AG10803 (cell line): Measurements from ENCODE around the gene STEAP2.

ENCODE experiments used
- DNase-seq: peaks from one replicate; pipeline ENCODE4 v3.0.0; 2010; ENCODE audit warnings: low read depth
- H3K4me3 ChIP-seq: 2 replicates; pipeline ENCODE4 v1.5.1; 2011; ENCODE audit warnings: mild to moderate bottlenecking, low read length, control low read depth
- TF ChIP-seq, protein P1 (sequence below): conservative IDR thresholded peaks from 2 replicates; pipeline ENCODE4 v1.5.1; 2011; ENCODE audit warnings: mild to moderate bottlenecking, low read length, control low read depth, inconsistent platforms

Gene STEAP2

DNA sequence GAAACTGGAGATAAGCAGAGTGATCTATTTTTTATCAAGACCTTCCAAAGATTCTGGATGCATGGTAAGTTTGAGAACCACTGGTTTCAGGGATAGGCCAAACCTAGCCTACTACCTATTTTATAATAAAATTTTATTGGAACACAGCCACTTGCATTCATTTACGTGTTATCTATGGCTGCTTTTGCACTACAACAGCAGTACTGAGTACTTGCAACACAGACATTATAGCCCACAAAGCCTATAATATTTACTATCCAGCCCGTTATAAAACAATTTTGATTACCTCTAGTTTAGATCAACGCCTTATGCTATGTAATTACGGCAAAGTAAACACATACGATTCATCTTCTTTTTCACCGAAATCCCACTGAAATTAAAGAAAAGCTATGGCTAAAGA is 38.9 kb upstream of the STEAP2 start:
- DNase-seq, result no peak
- TF ChIP-seq, protein P1, sequence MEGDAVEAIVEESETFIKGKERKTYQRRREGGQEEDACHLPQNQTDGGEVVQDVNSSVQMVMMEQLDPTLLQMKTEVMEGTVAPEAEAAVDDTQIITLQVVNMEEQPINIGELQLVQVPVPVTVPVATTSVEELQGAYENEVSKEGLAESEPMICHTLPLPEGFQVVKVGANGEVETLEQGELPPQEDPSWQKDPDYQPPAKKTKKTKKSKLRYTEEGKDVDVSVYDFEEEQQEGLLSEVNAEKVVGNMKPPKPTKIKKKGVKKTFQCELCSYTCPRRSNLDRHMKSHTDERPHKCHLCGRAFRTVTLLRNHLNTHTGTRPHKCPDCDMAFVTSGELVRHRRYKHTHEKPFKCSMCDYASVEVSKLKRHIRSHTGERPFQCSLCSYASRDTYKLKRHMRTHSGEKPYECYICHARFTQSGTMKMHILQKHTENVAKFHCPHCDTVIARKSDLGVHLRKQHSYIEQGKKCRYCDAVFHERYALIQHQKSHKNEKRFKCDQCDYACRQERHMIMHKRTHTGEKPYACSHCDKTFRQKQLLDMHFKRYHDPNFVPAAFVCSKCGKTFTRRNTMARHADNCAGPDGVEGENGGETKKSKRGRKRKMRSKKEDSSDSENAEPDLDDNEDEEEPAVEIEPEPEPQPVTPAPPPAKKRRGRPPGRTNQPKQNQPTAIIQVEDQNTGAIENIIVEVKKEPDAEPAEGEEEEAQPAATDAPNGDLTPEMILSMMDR, result no peak
- no peak overlapping the region for H3K4me3 ChIP-seq

DNA sequence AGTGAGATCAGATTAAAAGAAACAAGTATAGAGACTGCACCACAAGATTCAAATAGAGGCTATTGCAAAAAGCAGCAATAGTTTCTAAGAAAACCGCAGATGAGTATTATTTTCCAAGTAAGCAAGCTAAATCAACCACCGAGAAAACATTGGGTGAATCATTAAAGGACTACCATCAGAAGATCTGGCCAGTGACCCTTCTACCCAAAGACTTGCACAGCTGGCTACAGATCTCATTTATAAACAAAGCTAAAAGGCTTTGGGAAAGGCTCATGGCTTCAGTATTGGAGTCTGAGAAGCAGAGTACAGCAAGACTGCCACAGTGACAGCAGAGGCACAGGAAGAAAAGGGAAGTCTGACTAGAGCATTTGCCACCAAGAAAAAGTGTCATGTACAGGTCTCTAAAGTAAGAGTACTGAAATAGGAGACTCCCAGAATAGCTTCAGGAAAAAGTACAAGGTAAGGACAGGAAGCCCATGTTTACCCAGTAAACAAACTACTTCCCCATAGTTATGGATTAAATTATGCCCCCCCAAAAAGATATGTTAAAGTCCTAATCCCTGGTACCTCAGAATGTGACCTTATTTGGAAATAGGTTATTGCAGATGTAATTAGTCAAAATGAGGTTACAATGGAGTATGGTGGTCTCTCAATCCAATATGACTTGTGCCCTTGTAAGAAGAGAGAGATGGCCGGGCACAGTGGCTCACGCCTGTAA is 38.3 kb upstream of the STEAP2 start:
- H3K4me3 ChIP-seq, result no peak overlapping the region
- TF ChIP-seq, protein P1, result no peak
- DNase-seq, result peak; percentile 33

DNA sequence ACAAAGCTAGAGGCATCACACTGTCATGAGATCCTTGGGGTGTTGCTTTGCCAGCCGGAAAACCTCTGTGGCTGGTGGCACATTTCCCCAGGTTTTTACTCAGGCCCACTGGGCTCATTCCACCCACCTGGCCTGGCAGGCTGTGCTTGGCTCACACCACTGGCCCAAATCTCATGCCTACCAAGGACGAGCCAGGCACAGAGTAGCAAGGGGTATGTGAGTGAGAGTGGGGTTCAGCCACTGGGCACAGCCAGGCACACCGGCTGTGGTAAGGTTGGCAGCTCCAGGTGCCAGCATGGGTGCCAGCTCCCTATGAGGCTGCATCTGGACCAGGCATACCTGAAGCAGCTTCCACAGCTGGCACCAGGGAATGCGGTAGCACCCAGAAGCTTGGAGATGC is 35.9 kb upstream of the STEAP2 start:
- no peak for DNase-seq
- no peak overlapping the region for H3K4me3 ChIP-seq
- TF ChIP-seq, protein P1, result no peak

DNA sequence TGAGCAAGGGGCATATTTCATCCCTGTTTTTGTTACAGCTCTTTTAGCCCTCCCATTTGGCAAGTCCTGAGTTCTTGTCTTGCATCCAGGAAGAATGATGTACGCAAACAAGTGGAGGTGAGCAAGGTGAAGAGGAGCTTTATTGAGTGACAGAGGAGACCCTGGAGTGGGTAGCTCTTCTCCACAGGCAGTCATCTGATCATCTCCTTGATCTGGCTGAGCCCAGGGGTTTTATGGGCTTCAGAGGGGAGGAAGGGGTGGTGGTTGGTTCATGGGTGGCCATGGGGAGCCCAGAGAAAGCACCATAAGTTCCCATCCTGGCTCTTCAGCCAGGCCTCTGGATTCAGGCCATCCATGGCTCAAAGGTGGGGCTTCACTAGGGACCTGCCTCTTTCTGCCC is 35.3 kb upstream of the STEAP2 start:
- no peak overlapping the region for H3K4me3 ChIP-seq
- no peak for DNase-seq
- TF ChIP-seq, protein P1, result no peak

DNA sequence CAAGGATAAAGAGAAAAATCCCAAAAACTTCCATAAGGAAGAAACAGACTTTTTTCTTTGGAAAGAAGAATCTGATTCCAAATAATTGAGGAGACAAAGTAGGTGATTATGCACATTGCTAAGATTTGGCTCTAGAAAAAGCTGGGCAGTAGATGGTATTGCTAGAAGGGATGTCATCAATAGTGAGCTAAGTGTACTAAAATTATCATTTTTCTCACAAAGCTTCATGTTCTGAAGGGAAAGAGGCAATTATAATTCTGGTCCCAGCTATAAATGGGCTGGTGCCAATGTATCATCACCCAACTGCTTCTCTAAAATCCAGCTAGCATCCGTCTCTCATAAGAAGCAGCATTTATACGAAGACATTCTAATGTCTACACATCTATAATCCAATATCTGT is 33.4 kb upstream of the STEAP2 start:
- TF ChIP-seq, protein P1, result no peak

DNA sequence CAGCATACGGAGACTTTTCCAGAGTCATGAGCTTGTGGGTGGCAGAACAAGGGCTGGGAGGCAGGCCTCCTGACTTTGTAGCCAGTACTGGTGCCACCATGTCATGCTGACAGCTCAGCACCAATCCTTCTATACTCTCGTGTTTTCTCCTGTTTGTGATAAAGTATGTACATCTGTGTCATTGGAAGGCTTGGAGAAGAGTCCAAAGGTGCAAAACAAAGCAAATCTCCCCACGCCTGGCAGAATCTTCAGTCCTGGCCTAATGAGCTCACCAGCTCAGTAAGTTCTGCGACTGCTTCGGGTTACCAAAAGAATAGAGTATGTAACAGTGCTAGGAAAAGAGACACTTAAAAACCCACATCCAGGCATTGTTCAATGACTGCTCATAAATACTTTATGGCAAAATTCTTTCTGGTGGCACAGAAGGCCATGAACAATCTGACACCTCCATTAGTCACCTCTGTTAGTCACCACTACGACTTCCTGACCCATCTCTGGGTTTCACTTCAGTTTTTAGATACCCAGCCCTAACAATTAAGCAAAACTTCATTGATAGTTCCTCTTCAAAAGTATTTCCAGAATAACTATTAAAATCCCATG is 32.8 kb upstream of the STEAP2 start:
- peak overlapping the region; percentile 4; the same call in 1 of the 2 replicates for H3K4me3 ChIP-seq
- peak; percentile 92 for DNase-seq
- TF ChIP-seq, protein P1, result no peak

More for the DNA sequence above, 33.4 kb upstream of the STEAP2 start:
- no peak overlapping the region for H3K4me3 ChIP-seq
- no peak for DNase-seq

DNA sequence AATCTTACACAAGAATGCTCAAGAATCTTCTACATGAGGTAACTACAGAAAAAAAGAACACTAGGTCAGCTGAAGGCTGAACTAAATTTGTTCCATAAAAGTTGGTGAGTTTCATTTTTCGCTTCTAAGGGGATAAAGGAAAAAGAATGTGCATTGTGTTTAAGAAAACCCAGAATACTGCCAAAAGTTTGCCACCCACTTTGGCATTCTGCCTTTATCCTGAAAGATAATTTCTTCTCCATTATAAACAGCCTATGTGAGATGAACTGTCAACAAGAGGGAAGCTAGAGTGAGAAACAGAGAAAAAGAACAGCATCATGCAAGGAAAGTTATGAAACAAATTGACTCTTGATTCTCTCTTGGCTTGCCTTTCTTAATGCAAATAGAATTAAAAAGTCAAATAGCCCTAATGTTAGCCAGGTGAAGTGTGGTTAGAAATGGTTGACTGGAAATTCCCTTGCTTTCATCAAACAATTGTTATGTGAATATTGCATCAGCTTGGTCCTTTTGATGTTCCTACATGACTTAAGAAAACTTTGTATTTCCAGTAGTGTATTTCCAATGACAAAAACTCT is 31.4 kb upstream of the STEAP2 start:
- no peak overlapping the region for H3K4me3 ChIP-seq
- TF ChIP-seq, protein P1, result no peak
- DNase-seq, result peak; percentile 61
